ENCODE measurements around the gene LIMCH1. TPM values are rescaled to one million over a fixed set of nuclear protein-coding genes. Genes with fewer than 3 reads are reported as not detected.

LIMCH1 gene
- total RNA-seq, 1 experiment from 2014 or later: 10.4 TPM

GRCh38 chr4:41580007-41580406 lies 42.0 kb downstream of the LIMCH1 start:
- H3K9me3 ChIP-seq (ENCODE audit: control insufficient read depth in 1 of 2, insufficient read depth in 1 of 2, low read depth in 1 of 2, low read length in 2 of 2): no peaks in the 10 kb centered on the region
- ChIA-PET POLR2A (no interaction called here), RAD21 (ENCODE audit: low non-redundant PET in 1 of 2, low total read pairs in 2 of 2, uncharacterized antibody in 2 of 2, unreplicated experiment in 2 of 2) (no interaction called here), CTCF (no interaction called here)
- intact Hi-C loops (cut with micrococcal nuclease): no loop called here
- no peak for TF ChIP-seq SP1 (IDR thresholded peaks at IDR 0.05; ENCODE audit: low read depth)
- TF ChIP-seq CTCF (IDR thresholded peaks at IDR 0.05 in 2 of 3, conservative IDR thresholded peaks at IDR 0.05 in 1 of 3; ENCODE audit: borderline replicate concordance in 1 of 3, insufficient read depth in 1 of 3, low read depth in 2 of 3, low read length in 2 of 3): no peak
- TF ChIP-seq ZBTB33 (IDR thresholded peaks at IDR 0.05; ENCODE audit: extremely low read depth, insufficient replicate concordance, low read length): no peak
- TF ChIP-seq ZNF274 (IDR thresholded peaks at IDR 0.05; ENCODE audit: low read depth, low read length): no peak
- no peak for TF ChIP-seq TCF7L2 (IDR thresholded peaks at IDR 0.05; ENCODE audit: borderline replicate concordance, extremely low read depth, insufficient read depth, insufficient read length)
- TF ChIP-seq SIN3A (IDR thresholded peaks at IDR 0.05; ENCODE audit: low read depth): no peak
- no peak for TF ChIP-seq POLR2A (IDR thresholded peaks at IDR 0.05; ENCODE audit: borderline replicate concordance, extremely low read depth, insufficient read depth, insufficient read length)
- no peak for TF ChIP-seq POLR2AphosphoS5 (IDR thresholded peaks at IDR 0.05; ENCODE audit: low read depth, low read length)
- no peak for TF ChIP-seq SRF (IDR thresholded peaks at IDR 0.05; ENCODE audit: low read depth)
- TF ChIP-seq RAD21 (IDR thresholded peaks at IDR 0.05; ENCODE audit: low read depth): no peak
- no peak for TF ChIP-seq EGR1 (IDR thresholded peaks at IDR 0.05; ENCODE audit: low read depth)
- TF ChIP-seq MAX (IDR thresholded peaks at IDR 0.05): no peak
- TF ChIP-seq YY1 (IDR thresholded peaks at IDR 0.05; ENCODE audit: extremely low read depth, insufficient replicate concordance, low read depth, low read length): no peak
- TF ChIP-seq CEBPB (IDR thresholded peaks at IDR 0.05; ENCODE audit: low read depth): no peak
- TF ChIP-seq ZFX (IDR thresholded peaks at IDR 0.05): no peak
- H3K79me2 ChIP-seq (ENCODE audit: insufficient read depth, low read length): no peaks in the 10 kb centered on the region
- H4K20me1 ChIP-seq (ENCODE audit: insufficient read depth): no peaks in the 10 kb centered on the region
- no peak overlapping the region for H3K4me3 ChIP-seq (replicated peaks in 1 of 2; ENCODE audit: low read depth in 1 of 2, low read length in 2 of 2)
- no peaks in the 10 kb centered on the region for H3K9me2 ChIP-seq (ENCODE audit: insufficient read depth)
- no peaks in the 10 kb centered on the region for H3K27me3 ChIP-seq (ENCODE audit: insufficient read depth, low read length)
- DNase-seq (ENCODE audit: low read depth, low spot score) (no peak), ATAC-seq (no peak)
- no peaks in the 10 kb centered on the region for H3K4me1 ChIP-seq (ENCODE audit: control insufficient read depth in 1 of 2, insufficient read depth in 2 of 2, low read length in 2 of 2)
- H3K4me2 ChIP-seq (ENCODE audit: low read length): no peak overlapping the region
- H2AFZ ChIP-seq (ENCODE audit: low read depth, low read length, poor library complexity, severe bottlenecking): no peak overlapping the region
- no peaks in the 10 kb centered on the region for H3K36me3 ChIP-seq (ENCODE audit: control insufficient read depth in 1 of 2, insufficient read depth in 2 of 2, low read length in 2 of 2)
- no TSS peak for BruUV-seq (replicated peaks)
- H3K27ac ChIP-seq (ENCODE audit: low read depth, low read length): no peak overlapping the region
- H3K9ac ChIP-seq (ENCODE audit: low read length): no peak overlapping the region
